AG04450 (cell line): ENCODE measurements around the gene NEK11. TPM values are rescaled to one million over a fixed set of nuclear protein-coding genes. Genes with fewer than 3 reads are reported as not detected.
A peak's percentile ranks its signal among the peaks of the same experiment; 100 is the strongest.
"Not testable (repeated sequence)": the region's sequence is repeated elsewhere in the genome, so short reads cannot be mapped to it uniquely, and the experiment has no call there.

Experiments
- CTCF ChIA-PET: fragments of 300-600, 350-600 bp; formaldehyde crosslinking; extraction: SDS; loops from one replicate; lab custom pipeline; 2022; ENCODE audit warnings: antibody characterized with exemption, inconsistent platforms; lab: Charles Lee
- POLR2A ChIA-PET: fragments of 350-600 bp; formaldehyde crosslinking; extraction: SDS; loops from one replicate; lab custom pipeline; 2021; ENCODE audit warnings: antibody characterized with exemption, inconsistent platforms; lab: Yijun Ruan, JAX
- DNase-seq: peaks from one replicate; pipeline ENCODE4 v3.0.0-alpha.2; 2011; ENCODE audit warnings: low read depth, low spot score
- H3K27ac ChIP-seq: one replicate; pipeline ENCODE4 v1.5.1; 2012; ENCODE audit warnings: low read depth, low read length, control low read depth
- H3K27me3 ChIP-seq: one replicate; pipeline ENCODE4 v1.6.0; 2012; ENCODE audit warnings: low read length; ENCODE audit not compliant: control insufficient read depth, insufficient read depth
- H3K4me3 ChIP-seq: 2 replicates; pipeline ENCODE4 v1.5.1; 2011; ENCODE audit warnings: mild to moderate bottlenecking, low read depth, low read length, control low read depth
- H3K9me3 ChIP-seq: 2 replicates; pipeline ENCODE4 v1.5.1; 2012; ENCODE audit warnings: low read length; ENCODE audit not compliant: control insufficient read depth, insufficient read depth
- CTCF ChIP-seq: IDR thresholded peaks from 2 replicates; pipeline ENCODE4 v1.5.1; 2011; ENCODE audit warnings: low read depth, low read length, control low read depth, inconsistent platforms
- polyA plus RNA-seq: library from polyadenylated mRNA; depleted of rRNA; stranded (reverse); fragments of >200 nt; gene quantifications from 2 replicates; pipeline ENCODE4 v1.2.3, GENCODE V29; 2011

The NEK11 gene
- polyA plus RNA-seq, 1 experiment: 4.0 TPM

DNA sequence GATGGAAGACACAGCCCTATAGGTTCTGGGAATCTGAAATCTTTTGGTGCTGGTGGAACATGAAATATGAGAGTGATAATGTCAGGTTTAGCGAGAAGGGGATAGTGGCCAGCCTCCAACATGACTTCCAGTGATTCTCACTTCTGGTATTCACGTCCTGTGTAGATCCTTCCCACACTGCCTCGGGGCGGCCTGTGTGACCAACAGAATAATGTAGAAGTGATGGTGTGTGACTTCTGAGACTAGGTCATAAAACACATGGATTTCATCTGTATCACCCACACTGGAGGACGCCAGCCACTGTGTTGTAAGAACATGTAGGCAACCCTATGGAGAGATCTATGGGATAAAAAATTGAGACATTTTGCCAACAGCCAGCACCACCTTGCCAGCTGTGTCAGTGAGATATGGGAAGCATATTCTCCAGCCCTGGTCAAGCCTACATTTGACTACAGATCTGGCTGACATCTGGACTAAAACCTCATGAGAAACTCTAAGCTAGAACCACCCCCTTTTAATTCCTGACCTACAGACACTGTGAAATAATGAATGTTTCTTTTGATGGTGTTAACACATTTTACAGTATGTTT, 329.4 kb downstream of the NEK11 start:
- H3K27ac ChIP-seq: no peak overlapping the region
- no peak overlapping the region for H3K4me3 ChIP-seq
- H3K27me3 ChIP-seq: peaks cover 3% of the 10 kb centered on the region
- POLR2A ChIA-PET: no interaction called here
- no peak for DNase-seq
- CTCF ChIA-PET: no interaction called here
- H3K9me3 ChIP-seq: no peaks in the 10 kb centered on the region
- TF ChIP-seq CTCF: no peak

- Histone ChIP-seq H3K4me3 (no peak overlapping the region), H3K27me3 (peaks cover 7% of the 10 kb centered on the region), H3K27ac (no peak overlapping the region), H3K9me3 (peaks cover 8% of the 10 kb centered on the region; the same call in 1 of the 2 replicates)
- ChIA-PET CTCF (no interaction called here), POLR2A (no interaction called here)
- DNase-seq: no peak
- TF ChIP-seq CTCF: no peak
Observed at GRCh38 chr3:131357275-131357674, 330.6 kb downstream of the NEK11 start.

- Histone ChIP-seq H3K4me3 (no peak overlapping the region), H3K27ac (no peak overlapping the region), H3K27me3 (peaks cover 12% of the 10 kb centered on the region), H3K9me3 (peaks cover 9% of the 10 kb centered on the region; the same call in 1 of the 2 replicates)
- DNase-seq: no peak
- ChIA-PET CTCF (no interaction called here), POLR2A (no interaction called here)
- no peak for TF ChIP-seq CTCF
Observed at GRCh38 chr3:131360191-131360755, 333.6 kb downstream of the NEK11 start.

DNA sequence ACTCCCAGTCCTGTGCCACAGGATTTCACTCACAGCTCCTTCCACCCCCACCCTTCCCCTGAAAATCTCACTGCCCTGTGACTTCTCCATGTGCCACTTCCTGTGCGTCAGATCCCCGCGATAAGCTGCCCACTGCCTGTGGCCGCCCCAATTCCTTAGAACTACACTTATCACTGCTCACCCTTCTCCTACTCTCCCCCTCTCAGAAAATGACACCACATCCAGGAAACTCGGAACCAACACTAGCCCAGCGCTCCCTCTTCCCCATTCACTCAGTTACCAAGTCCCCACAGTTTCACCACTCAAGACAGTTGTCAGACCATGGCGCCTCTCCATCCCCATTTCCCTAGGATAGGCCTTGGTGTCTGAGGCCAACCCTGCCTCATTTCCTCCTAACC, 334.4 kb downstream of the NEK11 start:
- H3K27ac ChIP-seq, H3K4me3 ChIP-seq, CTCF ChIA-PET, POLR2A ChIA-PET, DNase-seq, H3K9me3 ChIP-seq: not testable (repeated sequence)
- H3K27me3 ChIP-seq: peaks cover 12% of the 10 kb centered on the region

DNA sequence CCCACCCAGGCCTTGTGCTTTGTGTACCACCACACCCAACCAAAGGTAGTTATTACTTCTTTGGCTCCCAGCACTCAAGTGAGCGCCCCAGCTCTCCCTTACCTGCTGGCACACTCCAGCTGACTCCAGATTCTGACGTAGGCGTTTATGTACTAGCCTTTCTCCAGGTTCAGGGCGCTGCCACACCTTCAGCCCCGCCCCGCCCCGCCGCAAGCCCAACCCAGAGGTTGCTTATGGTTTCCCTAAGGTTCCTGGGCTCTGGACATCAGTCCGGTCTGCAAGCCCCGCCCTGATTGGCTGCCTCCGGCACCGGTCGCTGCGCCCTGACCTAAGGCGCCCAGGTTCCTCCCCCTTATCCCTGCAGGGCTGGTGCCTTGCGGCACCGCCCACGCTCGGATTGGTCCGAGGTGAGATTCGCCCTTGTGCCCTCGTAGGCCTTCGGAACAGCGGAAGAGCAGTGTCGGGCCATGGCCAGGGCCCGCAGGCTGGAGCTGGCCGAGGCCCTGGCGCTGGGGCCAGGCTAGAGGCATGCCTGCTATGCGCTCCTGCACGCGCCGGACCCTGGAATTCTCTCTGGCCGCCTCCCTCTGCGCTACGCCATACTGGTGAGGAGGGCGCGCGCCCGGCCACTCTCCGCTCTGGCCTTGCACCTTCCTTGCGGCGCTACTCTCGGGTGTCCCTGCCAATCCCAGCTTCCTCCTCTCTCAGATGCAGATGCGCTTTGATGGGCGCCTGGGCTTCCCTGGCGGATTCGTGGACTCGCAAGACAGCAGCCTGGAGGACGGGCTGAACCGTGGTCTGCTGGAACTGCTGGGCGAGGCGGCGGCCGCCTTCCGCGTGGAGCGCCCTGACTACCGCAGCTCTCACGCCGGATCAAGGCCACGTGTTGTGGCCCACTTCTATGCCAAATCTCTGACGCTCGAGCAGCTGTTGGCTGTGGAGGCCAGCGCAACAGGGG, 335.1 kb downstream of the NEK11 start:
- POLR2A ChIA-PET: interaction anchor here (1.4 kb wide), 1 partner anchor 20 kb away, joined by 4 read pairs; the partner anchor contains the start of gene NUDT16
- Histone ChIP-seq H3K27ac (no peak overlapping the region), H3K27me3 (peaks cover 12% of the 10 kb centered on the region), H3K9me3 (peaks cover 9% of the 10 kb centered on the region; the same call in 1 of the 2 replicates), H3K4me3 (peak overlapping the region; percentile 50)
- CTCF ChIA-PET: no interaction called here
- TF ChIP-seq CTCF: no peak
- DNase-seq: no peak
